Measurements from ENCODE around the gene SYP. TPM values are rescaled to one million over a fixed set of nuclear protein-coding genes. Genes with fewer than 3 reads are reported as not detected.

Gene SYP
- total and polyA plus RNA-seq, 2 donors (not counting 3 experiments of a cell fraction or from before 2014, with no cell fraction given) = 0.21 to 0.77 TPM

- Histone ChIP-seq H4K20me1 (replicated peaks; ENCODE audit: control insufficient read depth, extremely low read depth, insufficient read depth, low read length) (no peaks in the 10 kb centered on the region), H3K4me1 (ENCODE audit: control insufficient read depth, extremely low read depth, insufficient read depth, low read length) (peaks cover 3% of the 10 kb centered on the region), H3K9me1 (replicated peaks; ENCODE audit: control insufficient read depth, extremely low read depth, insufficient read depth, low read length) (no peaks in the 10 kb centered on the region), H3K36me3 (ENCODE audit: control insufficient read depth in 2 of 2, extremely low read depth in 1 of 2, insufficient read depth in 2 of 2, low read length in 2 of 2) (no peaks in the 10 kb centered on the region), H3K9me3 (replicated peaks; ENCODE audit: control insufficient read depth, insufficient read depth, low read length) (no peaks in the 10 kb centered on the region), H3K27ac (ENCODE audit: insufficient read depth, low read depth, low read length) (no peak overlapping the region), H3K4me3 (replicated peaks in 1 of 3; ENCODE audit: insufficient read depth in 1 of 3, low read depth in 1 of 3, low read length in 3 of 3) (no peak overlapping the region), H2AFZ (ENCODE audit: low read depth, low read length) (no peak overlapping the region), H3K27me3 (ENCODE audit: control insufficient read depth in 2 of 2, insufficient read depth in 2 of 2, low read length in 2 of 2) (peaks cover 0 to 2% of the 10 kb centered on the region in 2 experiments), H3K79me2 (ENCODE audit: control insufficient read depth, insufficient read depth, low read length) (no peaks in the 10 kb centered on the region), H3K4me2 (ENCODE audit: insufficient read depth, low read length) (no peak overlapping the region), H3K9ac (replicated peaks; ENCODE audit: extremely low read depth, insufficient read depth, low read length) (no peak overlapping the region)
- dilution Hi-C loops (cut with MboI; ENCODE audit: extremely low pct_ligation_motif_present, low sequenced_read_pairs) = no loop called here
- DNase-seq (ENCODE audit: low read depth, low spot score) = no peak
- no TSS peak for BruUV-seq (replicated peaks)
- no peak for FAIRE-seq
- CTCF ChIA-PET = no interaction called here
- intact Hi-C loops (cut with micrococcal nuclease) = loop anchor here (5.0 kb wide), 1 partner anchor 719 kb away; the partner anchor contains the start of gene CLCN5
- POLR2A ChIA-PET = no interaction called here
- TF ChIP-seq MAX (IDR thresholded peaks at IDR 0.05; ENCODE audit: insufficient read depth, insufficient read length) (no peak), FOS (IDR thresholded peaks at IDR 0.05; ENCODE audit: borderline replicate concordance, insufficient read depth, low read length) (no peak), POLR2AphosphoS5 (IDR thresholded peaks at IDR 0.05; ENCODE audit: insufficient read depth, low read depth, low read length) (no peak), CTCF (IDR thresholded peaks at IDR 0.05; ENCODE audit: extremely low read depth in 1 of 2, insufficient read depth in 1 of 2, low read depth in 1 of 2, low read length in 2 of 2) (no peak), EZH2 (IDR thresholded peaks at IDR 0.05; ENCODE audit: borderline replicate concordance, low read depth, low read length, severe bottlenecking) (no peak), POLR2A (IDR thresholded peaks at IDR 0.05; ENCODE audit: low read depth, low read length) (no peak), GATA2 (IDR thresholded peaks at IDR 0.05; ENCODE audit: insufficient read depth, insufficient read length, low read depth, low read length) (no peak), JUN (IDR thresholded peaks at IDR 0.05; ENCODE audit: borderline replicate concordance, insufficient read depth, insufficient read length, low read depth) (no peak), MYC (IDR thresholded peaks at IDR 0.05; ENCODE audit: low read depth, low read length) (no peak)
Measured at GRCh38 chrX:49203536-49203935, 3.5 kb upstream of the SYP start.
